DMS53 treated with DMSO at 0.1 percent for 48 hours (cell line): ENCODE data around the gene SERPINA10.

Experiments
- DNase-seq: peaks from one replicate; lab custom pipeline; 2025; ENCODE audit not compliant: unreplicated experiment; lab: John Stamatoyannopoulos, UW

Gene SERPINA10, protein sequence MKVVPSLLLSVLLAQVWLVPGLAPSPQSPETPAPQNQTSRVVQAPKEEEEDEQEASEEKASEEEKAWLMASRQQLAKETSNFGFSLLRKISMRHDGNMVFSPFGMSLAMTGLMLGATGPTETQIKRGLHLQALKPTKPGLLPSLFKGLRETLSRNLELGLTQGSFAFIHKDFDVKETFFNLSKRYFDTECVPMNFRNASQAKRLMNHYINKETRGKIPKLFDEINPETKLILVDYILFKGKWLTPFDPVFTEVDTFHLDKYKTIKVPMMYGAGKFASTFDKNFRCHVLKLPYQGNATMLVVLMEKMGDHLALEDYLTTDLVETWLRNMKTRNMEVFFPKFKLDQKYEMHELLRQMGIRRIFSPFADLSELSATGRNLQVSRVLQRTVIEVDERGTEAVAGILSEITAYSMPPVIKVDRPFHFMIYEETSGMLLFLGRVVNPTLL

DNA sequence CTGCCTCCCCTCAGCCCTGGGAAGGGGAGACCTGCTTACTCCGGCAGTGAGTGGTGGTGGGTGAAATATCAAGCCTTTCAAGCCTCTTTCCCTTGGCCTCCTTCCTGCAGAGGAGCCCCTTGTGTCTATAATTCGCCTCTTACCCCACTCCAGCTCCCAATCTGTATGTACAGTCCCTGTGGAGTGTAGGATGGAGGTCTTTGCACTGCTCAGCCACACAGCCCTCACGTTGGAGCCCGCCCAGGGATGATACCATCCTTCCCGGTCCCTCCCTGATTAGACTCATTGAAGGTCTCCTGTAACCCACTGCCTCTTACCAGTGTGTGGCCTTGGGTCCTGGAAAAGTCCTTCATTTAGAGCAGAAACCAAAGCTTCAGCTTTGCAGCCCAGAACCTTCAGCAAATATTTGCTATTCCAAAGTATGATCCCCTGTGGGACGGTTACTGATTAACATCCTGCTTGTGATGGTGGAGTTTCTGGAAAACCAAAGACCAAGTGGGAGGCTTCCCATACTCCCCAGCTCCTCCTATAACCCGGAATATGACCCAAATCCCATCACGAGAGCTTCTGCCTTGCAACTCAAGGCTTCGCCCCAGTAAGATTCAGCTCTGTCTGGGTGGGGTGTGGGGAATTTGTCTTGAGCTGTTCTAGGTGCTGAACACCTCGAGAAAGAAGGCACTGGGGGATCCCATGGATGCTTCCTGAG is at the start of gene SERPINA10:
Gene SERPINA10, minus strand, starts transcription at position 397 of the 706 bp plus-strand sequence. CDS start 2,675 bp downstream, outside the sequence.
- DNase-seq, result peak; percentile 24

DNA sequence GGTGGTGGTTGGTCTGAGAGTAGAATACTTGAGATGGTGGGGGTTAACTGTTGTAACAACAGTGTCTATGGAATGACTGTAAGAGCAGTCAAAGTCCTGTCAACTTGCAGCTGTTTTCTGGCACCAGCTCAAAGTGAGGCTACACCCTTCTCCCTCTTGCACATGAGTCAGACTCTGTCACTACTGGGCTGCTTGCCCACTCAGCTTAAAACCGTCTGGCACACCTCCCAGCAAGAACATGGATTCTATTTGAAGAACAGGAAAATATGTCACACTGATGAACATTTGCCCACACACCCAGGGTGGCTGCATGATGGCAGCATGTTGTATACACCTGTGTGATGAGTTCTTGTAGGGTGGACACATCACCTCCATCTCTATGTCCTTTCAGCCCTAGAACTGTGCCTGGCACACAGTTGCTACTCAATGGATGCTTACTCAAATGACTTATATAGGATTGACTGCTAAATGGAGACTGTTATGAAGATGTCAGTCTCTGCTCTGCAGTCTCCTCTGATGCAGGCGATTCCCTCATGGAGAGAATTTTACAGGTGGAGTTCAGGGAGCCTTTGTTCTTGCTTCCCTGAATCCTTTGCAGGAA is 49.4 kb upstream of the SERPINA10 start:
- peak; percentile 27 for DNase-seq

DNA sequence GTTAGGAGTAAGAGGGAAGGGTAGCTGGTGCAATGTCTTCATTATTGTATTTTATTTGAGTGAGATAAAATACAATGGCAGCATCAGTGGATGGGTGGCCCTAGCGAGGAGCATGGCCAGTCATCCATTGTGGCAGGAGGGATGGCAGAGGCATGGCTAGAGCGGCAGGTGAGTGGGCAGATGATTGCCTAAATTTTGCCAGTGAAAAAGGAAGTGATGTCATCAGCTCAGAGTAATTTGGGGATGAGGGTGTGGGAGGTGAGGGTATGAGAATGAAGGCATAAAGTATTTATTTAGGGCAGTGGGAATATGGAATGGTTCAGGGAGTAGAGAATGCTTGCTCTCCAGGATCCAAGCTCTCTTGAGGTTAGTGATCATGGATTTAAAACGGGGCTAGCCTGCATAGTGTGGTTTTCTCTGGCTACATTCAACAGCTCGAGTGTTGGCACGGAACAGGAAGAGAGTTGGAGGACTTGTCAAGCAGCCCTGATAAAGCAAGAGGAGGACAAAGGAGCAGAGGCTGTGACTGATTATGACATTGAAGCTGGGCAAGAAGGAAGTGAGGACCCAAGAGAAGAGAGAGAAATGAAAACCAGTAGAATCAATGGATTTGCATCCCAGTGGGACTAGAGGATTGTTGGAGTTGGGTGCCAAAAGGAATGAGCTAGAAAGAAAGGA is 48.7 kb upstream of the SERPINA10 start:
- no peak for DNase-seq

DNA sequence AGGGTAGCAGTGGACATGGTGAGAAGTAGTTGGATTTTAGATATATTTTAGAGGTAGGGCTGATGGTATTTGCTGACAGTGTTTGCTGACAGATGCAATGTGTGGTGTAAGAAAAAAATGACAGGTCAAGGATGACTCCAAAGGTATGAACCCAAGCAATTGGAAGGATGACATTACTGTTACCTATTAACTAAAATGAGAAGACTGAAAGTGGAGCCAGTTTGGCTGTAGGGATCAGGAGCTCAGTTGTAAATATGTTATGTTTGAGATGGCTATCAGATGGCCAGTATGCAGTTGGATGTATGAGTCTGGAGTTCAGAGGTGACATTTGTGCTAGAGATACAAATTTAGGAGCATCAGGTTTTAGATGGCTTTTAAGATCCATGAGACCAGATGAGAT is 47.5 kb upstream of the SERPINA10 start:
- DNase-seq, result no peak

DNA sequence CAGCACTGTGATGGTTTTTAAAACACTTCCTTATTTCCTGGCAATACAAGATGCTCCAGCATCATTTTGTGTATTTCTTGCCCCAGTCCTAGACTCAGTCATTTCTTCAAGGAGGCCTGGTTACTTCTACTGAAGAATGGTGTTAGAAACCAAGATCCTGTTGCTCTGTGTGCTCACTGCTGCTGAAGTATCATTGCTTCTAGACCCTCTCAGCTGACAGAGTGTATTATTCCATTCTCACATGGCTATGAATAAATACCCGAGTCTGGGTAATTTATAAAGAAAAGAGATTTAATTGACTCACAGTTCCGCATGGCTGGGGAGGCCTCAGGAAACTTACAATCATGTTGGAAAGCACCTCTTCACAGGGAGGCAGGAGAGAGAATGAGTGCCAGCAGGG is 45.0 kb upstream of the SERPINA10 start:
- no peak for DNase-seq

DNA sequence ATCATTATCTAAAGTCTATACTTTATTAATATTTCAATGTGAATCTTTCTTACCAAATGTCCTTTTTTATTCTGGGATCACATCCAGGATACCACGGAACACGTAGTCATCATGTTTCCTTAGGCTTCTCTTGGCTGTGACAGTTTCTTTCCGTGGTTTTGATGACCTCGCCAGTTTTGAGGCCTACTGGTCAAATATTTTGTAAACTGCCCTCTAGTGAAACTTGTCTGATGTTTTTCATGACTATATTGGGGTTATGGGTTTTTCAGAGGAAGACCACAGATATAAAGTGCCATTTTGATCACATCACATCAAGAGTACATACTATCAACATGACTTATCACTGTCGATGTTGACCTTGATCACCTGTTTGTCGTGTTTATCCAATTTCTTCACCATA is 44.2 kb upstream of the SERPINA10 start:
- no peak for DNase-seq

DNA sequence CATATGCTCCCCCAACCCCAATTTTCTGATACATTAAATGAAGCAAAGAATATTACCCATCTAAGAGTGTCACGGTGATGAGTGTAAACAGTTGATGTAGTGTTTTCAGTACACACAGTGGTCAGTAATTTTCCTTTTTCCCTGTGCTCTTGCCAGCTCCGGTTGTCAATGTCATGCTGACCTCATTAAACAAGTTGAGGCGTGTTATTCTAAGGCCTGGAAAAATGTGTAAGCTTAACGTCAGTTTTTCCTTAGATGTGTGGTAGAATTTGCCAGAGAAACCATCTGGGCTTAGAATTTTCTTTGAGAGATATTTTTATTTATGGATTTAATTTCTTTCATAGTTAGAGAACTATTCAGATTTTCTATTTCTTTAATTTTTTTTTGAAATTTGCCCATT is 41.8 kb upstream of the SERPINA10 start:
- no peak for DNase-seq

DNA sequence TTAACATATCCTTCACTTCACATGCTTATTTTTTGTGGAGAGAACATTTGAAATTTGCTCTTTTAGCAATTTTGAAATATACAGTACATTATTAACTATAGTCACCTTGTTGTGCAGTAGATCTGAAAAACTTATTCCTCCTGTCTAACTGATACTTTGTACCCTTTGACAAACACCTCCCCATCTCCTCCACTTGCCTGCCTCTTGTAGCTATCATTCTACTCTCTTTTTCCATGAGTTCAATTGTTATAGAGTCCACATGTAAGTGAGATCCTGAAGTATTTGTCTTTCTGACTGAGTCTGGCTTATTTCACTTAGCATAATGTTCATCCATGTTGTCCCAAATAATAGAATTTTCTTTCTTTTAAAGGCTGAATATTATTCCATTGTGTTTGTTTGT is 39.5 kb upstream of the SERPINA10 start:
- no peak for DNase-seq

DNA sequence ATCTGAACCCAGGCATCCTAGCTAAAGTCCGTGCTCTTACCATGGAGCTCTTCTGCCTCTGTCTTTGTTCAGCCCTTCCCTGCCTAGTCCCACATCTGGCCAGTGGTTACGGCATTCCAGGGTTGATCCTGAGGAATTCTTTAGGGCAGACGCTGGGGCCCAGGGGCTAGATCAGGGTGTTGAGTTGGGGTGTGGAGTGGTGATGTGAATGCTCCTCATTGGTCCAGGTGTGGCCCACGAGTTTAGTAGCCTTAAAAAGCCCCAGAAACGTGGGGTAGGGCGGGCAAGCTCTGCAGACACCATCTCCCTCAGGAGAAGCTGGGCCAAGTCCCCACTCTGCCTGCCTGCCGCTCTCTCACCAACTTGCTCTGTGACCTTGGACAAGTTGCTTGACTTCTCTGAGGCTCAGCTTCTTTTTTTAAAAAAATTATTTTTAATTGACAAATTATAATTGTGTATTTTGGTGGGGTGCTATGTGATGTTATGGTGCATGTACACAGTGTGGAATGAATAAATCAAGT is 39.1 kb upstream of the SERPINA10 start:
- DNase-seq, result no peak

DNA sequence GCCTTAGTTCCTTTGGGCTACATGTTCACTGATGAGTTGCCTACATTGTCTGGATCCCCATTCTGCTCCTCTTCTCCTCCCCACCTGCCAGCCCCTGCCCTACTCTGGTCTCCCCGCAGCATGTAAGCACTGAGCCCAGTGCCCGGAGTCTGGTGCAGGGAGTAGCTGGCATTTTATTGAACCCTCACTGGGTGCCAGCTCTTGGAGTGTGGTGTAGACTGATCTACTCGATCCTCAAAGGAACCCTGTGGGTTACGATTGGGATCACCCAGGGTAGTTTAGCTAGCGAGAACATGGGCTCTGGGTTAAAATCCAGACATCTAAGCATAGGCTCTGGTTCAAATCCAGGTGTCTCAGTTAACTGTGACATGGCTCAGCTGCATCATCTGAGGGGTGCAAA is 38.4 kb upstream of the SERPINA10 start:
- DNase-seq, result no peak

DNA sequence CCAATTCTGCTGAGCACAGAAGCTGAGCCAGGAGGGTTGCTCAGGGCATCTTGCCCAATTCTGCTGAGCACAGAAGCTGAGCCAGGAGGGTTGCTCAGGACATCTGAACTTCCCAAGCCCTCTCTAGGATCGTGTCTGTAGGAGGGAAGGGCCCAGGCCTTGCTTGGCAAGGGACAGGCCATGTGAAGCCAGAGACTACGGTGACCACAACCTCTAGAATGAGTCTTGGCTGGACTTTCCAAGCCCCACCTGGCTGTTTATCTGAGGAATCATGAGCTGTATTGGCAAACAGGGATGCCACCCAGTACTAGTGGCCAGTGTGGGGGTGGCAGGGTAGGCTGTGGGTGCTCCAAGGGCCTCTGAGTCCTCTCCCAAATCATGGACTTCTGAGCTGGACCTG is 37.8 kb upstream of the SERPINA10 start:
- DNase-seq, result no peak

DNA sequence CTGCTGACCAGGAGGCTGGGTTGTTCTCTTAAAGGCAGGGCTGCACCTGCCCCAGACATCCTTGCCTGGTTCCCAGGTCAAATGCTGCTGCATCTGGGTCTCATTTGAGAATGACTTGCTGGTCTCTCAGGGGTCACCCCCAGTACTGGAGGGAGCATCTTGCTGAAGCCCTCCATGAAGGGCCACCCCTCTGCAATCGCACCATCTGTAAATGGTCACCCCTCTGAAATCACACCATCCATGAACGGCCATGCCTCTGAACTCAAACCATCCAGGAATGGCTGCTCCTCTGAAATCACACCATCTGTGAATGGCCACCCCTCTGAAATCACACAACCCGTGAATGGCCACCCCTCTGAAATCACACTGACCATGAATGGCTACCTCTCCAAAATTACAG is 37.4 kb upstream of the SERPINA10 start:
- DNase-seq, result no peak

DNA sequence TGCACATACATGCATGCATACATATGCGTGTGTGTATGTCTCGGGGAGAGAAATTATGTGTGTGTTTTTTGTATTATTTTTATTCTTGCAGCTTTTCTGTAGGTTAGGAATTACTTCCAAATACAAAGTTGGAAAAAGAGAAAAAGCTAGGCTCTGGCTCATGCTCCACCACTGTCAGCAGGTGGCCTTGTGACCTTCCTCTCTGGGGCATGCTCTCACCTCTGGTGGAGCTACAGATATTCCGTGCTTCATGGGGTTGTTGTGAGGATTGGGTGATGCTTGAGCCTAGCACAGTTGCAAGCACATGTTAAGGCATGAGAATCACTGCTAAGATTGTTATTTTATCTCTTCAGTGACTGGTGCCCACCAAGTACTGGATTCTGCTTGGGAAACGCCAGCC is 36.8 kb upstream of the SERPINA10 start:
- DNase-seq, result no peak

DNA sequence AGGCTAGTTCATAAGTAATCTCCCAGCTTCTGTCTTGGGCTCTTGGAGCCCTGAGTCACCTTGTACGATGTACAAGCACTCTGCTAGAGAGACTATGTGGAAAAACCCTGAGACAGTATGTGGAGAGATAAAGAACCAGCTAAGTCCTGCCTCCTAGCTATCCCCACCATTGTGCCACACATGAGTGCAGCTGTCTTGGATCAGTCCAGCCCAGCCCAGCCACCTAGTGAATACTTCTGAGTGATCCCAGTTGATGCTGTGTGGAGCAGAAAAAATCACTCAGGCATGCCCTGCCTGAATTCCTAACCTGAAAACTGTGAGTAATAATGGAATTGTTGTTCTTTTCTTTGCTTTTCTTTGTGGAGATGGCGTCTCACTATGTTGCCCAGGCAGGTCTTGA is 35.1 kb upstream of the SERPINA10 start:
- DNase-seq, result no peak

DNA sequence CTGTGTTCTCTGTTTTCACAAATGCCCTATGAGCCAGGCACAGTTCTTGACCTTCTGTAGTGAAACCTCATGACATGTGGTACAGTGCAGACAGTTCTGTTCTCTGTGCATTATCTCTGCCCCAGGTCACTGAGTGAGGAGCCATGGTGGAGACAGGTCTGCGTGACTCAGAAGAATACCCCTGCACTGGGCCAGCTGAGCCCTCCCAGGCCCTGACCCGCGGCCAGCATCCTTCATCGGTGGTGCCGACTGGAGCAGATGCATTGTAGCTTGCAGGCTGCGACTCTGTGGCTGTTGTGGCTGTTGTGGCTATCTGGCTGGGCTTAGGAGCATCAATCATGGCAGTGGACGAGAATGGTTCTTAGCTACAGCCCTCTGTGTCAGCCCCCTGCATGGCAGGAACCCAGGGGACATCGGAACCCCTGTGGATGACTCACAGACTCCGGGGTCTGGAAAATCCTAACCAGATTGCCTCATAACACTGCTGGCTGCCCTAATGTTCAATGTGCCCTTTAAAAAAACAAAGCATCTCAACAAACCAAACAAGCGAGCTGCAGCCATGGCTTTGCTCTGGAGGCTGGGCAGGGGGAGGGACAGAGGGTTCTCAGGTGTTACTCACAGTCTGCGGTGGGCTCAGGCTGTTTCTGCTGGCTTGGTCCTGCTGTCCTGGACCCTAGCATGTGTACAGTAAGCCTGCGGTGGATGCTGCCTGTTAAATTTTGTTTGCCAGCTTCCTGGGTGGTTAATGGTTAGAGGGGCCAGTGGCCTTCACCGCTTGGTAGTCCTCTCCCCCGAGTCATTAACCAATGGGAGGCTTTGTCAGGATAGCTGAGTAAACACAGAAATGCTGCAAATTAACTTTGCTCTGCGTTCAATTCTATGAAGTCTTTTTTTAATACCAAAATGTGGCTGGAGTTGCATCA is 29.8 kb upstream of the SERPINA10 start, which contains the start of gene SERPINA6:
Gene SERPINA6, minus strand, starts transcription at position 689 of the 923 bp plus-strand sequence. CDS start 8,688 bp downstream, outside the sequence.
- DNase-seq, result peak; percentile 12

DNA sequence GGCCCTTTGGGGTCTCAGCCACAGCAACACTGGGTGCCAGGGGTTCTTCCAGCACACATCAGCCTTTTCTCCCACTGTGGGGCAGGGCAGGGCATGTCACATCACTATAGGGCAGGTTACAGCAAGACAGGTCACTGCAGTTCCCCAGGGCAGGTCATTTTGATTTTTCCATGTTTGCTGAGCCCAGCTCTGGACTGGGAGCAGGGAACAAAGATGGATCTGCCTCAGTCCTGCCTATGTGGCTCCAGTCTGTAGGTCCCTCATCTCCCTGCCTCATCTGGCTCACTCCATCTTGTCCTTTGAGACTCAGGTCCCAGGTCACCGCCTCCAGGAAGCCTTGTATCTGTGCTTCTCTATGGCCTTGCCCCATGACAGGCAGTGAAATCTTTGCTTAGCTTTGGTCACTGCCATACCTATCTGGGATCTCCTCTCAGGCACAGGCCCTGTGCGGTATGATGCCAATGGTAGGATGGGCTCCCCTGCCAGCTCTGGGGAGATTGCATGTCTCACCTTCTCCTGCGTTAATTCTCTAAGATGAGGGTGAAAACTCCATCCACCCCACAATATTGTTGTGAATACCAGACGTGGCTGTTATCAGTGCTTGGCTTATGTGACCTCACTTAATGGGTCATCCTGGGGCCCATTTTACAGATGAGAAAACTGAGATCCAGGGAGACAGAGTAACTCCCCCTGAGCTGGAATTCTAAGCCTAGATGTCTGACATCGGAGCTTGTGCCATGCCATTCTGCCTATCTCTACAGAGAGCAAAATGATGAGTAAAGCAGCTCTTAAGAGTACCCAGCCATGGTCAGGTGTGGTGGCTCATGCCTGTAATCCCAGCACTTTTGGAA is 28.6 kb upstream of the SERPINA10 start:
- no peak for DNase-seq

DNA sequence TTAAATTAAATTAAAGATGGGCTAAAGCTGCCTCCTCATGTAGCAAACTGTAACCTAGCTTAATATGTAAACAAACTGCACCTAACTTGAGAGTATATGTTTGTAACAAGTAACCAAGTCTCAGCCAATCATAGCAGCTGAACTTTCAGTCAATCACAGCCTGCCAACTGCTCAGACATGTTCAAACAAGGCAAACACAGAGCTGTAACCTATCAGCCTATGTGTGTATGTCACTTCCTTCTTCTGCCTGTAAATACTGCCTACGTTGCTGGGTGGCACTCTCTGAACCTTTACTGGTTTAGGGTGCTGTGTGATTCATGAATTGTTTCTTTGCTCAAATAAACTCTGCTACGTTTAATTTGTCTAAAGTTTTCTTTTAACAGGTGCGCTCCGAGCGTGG is 27.2 kb upstream of the SERPINA10 start:
- DNase-seq, result no peak

DNA sequence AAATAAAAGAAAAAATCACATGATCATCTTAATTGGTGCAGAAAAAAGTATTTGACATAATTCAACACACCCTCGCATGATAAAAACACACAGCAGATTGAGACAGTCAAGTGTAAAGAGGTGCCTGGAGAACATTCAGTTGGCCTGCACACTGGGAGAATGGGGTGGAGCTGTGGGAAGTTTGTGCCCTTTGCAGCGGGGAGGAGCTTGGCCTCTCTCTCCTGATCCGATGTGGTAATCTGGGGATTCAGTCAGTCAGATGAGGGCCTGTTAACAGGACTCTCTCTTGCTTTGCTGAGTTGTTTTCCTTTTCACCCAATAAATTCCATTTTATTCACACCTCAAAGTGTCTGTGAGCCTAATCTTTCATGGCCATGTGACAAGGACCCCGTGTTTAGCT is 24.2 kb upstream of the SERPINA10 start:
- no peak for DNase-seq

DNA sequence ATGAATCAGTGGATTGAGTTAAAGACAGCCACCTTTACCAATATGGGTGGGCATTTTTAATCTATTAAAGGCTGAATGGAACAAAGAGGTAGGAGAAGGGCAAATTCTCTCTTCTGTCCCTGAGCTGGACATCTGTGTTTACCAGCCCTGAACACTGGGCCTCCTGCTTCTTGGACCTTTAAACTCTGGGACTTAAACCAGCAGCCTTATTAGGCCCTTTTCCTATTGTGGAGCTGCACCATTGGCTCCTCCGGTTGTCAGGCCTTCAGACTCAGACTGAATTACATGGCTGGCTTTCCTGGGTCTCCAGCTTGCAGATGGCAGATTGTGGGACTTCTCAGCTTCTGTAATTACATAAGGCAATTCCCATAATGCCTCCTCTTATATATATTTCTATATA is 23.6 kb upstream of the SERPINA10 start:
- no peak for DNase-seq
